ENCODE data around the gene MIS12.

DNA sequence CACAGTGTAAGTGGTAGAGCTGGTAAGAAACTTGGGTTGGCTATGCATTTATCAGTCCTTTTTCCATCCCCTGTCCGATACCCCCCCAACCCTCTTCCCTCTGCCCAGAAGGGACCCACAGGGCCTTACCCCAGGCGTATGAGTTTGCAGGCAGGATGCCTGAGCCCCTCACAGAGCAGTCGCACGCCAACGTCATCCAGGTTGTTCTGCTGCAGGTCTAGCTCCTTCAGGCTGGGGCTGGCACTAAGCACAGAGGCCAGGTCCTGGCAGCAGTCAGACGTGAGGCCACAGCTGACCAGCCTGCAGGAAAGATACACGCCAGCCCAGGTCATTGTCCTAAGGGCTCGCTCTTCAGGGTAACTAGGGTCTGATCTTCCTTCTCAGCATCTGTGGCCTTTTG, 52.9 kb downstream of the MIS12 start:
- TF ChIP-seq, protein P1, sequence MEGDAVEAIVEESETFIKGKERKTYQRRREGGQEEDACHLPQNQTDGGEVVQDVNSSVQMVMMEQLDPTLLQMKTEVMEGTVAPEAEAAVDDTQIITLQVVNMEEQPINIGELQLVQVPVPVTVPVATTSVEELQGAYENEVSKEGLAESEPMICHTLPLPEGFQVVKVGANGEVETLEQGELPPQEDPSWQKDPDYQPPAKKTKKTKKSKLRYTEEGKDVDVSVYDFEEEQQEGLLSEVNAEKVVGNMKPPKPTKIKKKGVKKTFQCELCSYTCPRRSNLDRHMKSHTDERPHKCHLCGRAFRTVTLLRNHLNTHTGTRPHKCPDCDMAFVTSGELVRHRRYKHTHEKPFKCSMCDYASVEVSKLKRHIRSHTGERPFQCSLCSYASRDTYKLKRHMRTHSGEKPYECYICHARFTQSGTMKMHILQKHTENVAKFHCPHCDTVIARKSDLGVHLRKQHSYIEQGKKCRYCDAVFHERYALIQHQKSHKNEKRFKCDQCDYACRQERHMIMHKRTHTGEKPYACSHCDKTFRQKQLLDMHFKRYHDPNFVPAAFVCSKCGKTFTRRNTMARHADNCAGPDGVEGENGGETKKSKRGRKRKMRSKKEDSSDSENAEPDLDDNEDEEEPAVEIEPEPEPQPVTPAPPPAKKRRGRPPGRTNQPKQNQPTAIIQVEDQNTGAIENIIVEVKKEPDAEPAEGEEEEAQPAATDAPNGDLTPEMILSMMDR (IDR thresholded peaks at IDR 0.05 in 2 of 3, conservative IDR thresholded peaks at IDR 0.05 in 1 of 3; ENCODE audit: borderline replicate concordance in 1 of 3, insufficient read depth in 1 of 3, low read depth in 2 of 3, low read length in 2 of 3) = no peak
- TF ChIP-seq POLR2A (IDR thresholded peaks at IDR 0.05; ENCODE audit: borderline replicate concordance, extremely low read depth, insufficient read depth, insufficient read length) (no peak), EZH2phosphoT487 (IDR thresholded peaks at IDR 0.05; ENCODE audit: borderline replicate concordance) (no peak), POLR2AphosphoS5 (IDR thresholded peaks at IDR 0.05; ENCODE audit: low read depth, low read length) (no peak), TCF7L2 (IDR thresholded peaks at IDR 0.05; ENCODE audit: borderline replicate concordance, extremely low read depth, insufficient read depth, insufficient read length) (no peak)
- TF ChIP-seq, protein P2, sequence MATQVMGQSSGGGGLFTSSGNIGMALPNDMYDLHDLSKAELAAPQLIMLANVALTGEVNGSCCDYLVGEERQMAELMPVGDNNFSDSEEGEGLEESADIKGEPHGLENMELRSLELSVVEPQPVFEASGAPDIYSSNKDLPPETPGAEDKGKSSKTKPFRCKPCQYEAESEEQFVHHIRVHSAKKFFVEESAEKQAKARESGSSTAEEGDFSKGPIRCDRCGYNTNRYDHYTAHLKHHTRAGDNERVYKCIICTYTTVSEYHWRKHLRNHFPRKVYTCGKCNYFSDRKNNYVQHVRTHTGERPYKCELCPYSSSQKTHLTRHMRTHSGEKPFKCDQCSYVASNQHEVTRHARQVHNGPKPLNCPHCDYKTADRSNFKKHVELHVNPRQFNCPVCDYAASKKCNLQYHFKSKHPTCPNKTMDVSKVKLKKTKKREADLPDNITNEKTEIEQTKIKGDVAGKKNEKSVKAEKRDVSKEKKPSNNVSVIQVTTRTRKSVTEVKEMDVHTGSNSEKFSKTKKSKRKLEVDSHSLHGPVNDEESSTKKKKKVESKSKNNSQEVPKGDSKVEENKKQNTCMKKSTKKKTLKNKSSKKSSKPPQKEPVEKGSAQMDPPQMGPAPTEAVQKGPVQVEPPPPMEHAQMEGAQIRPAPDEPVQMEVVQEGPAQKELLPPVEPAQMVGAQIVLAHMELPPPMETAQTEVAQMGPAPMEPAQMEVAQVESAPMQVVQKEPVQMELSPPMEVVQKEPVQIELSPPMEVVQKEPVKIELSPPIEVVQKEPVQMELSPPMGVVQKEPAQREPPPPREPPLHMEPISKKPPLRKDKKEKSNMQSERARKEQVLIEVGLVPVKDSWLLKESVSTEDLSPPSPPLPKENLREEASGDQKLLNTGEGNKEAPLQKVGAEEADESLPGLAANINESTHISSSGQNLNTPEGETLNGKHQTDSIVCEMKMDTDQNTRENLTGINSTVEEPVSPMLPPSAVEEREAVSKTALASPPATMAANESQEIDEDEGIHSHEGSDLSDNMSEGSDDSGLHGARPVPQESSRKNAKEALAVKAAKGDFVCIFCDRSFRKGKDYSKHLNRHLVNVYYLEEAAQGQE (IDR thresholded peaks at IDR 0.05; ENCODE audit: low read depth) = no peak
